GM12878 (cell line): Measurements from ENCODE around the gene CEP78. TPM values are rescaled to one million over a fixed set of nuclear protein-coding genes. Genes with fewer than 3 reads are reported as not detected.

Source experiments
- ATAC-seq: fragments of 200-7000 bp; cut with Tn5 transposase; 3 replicates; pipeline ENCODE4 v1.9.1; 2020; ENCODE audit warnings: mild to moderate bottlenecking, moderate library complexity
- BruUV-seq: library from RNA; stranded (reverse); fragments of 400-500 nt; replicated peaks from 2 replicates; lab custom pipeline; 2021; lab: Mats Ljungman, UMichigan
- CTCF ChIA-PET: fragments of 300-600 bp; sonication (Branson Sonifier 250); formaldehyde crosslinking; extraction: SDS; loops from one replicate; lab custom pipeline; 2021; ENCODE audit warnings: inconsistent platforms; lab: Yijun Ruan, JAX
- POLR2A ChIA-PET: fragments of 350-600 bp; formaldehyde crosslinking; extraction: SDS; loops from one replicate; lab custom pipeline; 2021; ENCODE audit warnings: inconsistent platforms; lab: Charles Lee
- RAD21 ChIA-PET: fragments of 300-600 bp; sonication (Branson Sonifier 250); formaldehyde crosslinking; loops from one replicate; lab custom pipeline; 2023; ENCODE audit warnings: antibody characterized with exemption; ENCODE audit not compliant: unreplicated experiment; lab: Charles Lee
- SMC1A ChIA-PET: fragments of 300-600 bp; sonication (Branson Sonifier 250); formaldehyde crosslinking; loops from one replicate; lab custom pipeline; 2023; ENCODE audit not compliant: unreplicated experiment, uncharacterized antibody; lab: Charles Lee
- DNase-seq: peaks from one replicate; pipeline ENCODE4 v3.0.0-alpha.2; 2011; ENCODE audit warnings: low read depth, low spot score
- FAIRE-seq: peaks from 3 replicates; lab custom pipeline; 2011; peaks lifted over from hg19 to GRCh38; lab: Jason Lieb, UNC
- H2AFZ ChIP-seq: 2 replicates; pipeline ENCODE4 v1.6.0; 2011; ENCODE audit warnings: low read depth, low read length, control low read depth; ENCODE audit not compliant: control insufficient read depth
- H3K27ac ChIP-seq: 2 replicates; pipeline ENCODE4 v1.5.1; 2011; ENCODE audit warnings: control low read depth; ENCODE audit not compliant: control insufficient read depth, insufficient read depth
- H3K27me3 ChIP-seq, 2 experiments: replicated peaks in 1 of 2; 2 replicates each; pipeline versions ENCODE4 v1.6.0 to v1.6.1; 2011; ENCODE audit warnings: low read length in 1 of 2; ENCODE audit not compliant: control insufficient read depth in 2 of 2, insufficient read depth in 2 of 2
- H3K36me3 ChIP-seq, 2 experiments: 2 replicates each; pipeline ENCODE4 v1.5.1; 2011; ENCODE audit warnings: low read length in 1 of 2; ENCODE audit not compliant: control insufficient read depth in 2 of 2, insufficient read depth in 2 of 2
- H3K4me1 ChIP-seq: 2 replicates; pipeline ENCODE4 v1.6.1; 2011; ENCODE audit warnings: mild to moderate bottlenecking, low read length, moderate library complexity, mixed read lengths; ENCODE audit not compliant: control insufficient read depth, insufficient read depth
- H3K4me2 ChIP-seq: 2 replicates; pipeline ENCODE4 v1.6.0; 2011; ENCODE audit warnings: control low read depth; ENCODE audit not compliant: control insufficient read depth, insufficient read depth
- H3K4me3 ChIP-seq: fragments of 200-600 bp; sonication (generic); 2 replicates; pipeline ENCODE4 v1.5.1; 2016
- H3K79me2 ChIP-seq: 2 replicates; pipeline ENCODE4 v1.6.0; 2011; ENCODE audit warnings: low read length; ENCODE audit not compliant: control insufficient read depth, insufficient read depth
- H3K9ac ChIP-seq: 2 replicates; pipeline ENCODE4 v1.8.0; 2011; ENCODE audit warnings: low read length, control low read depth, mixed read lengths; ENCODE audit not compliant: control insufficient read depth, insufficient read depth
- H3K9me3 ChIP-seq: replicated peaks from 3 replicates; pipeline ENCODE4 v1.5.1; 2011; ENCODE audit warnings: mild to moderate bottlenecking, low read length; ENCODE audit not compliant: control insufficient read depth, insufficient read depth
- H4K20me1 ChIP-seq: 2 replicates; pipeline ENCODE4 v1.6.0; 2011; ENCODE audit not compliant: control insufficient read depth, insufficient read depth
- GATAD2B ChIP-seq: fragments of 450-650 bp; conservative IDR thresholded peaks from 2 replicates; pipeline ENCODE4 v1.6.1; 2017; ENCODE audit warnings: low read depth, mild to moderate bottlenecking, moderate library complexity
- KAT2A ChIP-seq: conservative IDR thresholded peaks from 2 replicates; pipeline ENCODE4 v1.6.1; 2011; ENCODE audit warnings: low read depth, low read length; ENCODE audit not compliant: control insufficient read depth
- KLF5 ChIP-seq: fragments of 450-650 bp; IDR thresholded peaks from 2 replicates; pipeline ENCODE4 v1.6.1; 2014; ENCODE audit warnings: mild to moderate bottlenecking; ENCODE audit not compliant: partially characterized antibody
- MEF2A ChIP-seq: IDR thresholded peaks from 2 replicates; pipeline ENCODE4 v1.6.1; 2011; ENCODE audit warnings: low read depth, mild to moderate bottlenecking, low read length, moderate library complexity; ENCODE audit not compliant: insufficient read depth
- MEF2B ChIP-seq: fragments of 450-650 bp; IDR thresholded peaks from 2 replicates; pipeline ENCODE4 v1.6.1; 2018; ENCODE audit warnings: mild to moderate bottlenecking, moderate library complexity; ENCODE audit not compliant: partially characterized antibody, poor library complexity, severe bottlenecking
- MTA2 ChIP-seq: fragments of 450-650 bp; IDR thresholded peaks from 2 replicates; pipeline ENCODE4 v1.6.1; 2016; ENCODE audit warnings: low read depth, mild to moderate bottlenecking, moderate library complexity
- MXI1 ChIP-seq: fragments of 150-350 bp; IDR thresholded peaks from 2 replicates; pipeline ENCODE4 v1.6.1; 2011; ENCODE audit warnings: low read depth, mild to moderate bottlenecking, inconsistent platforms, low read length, improper control_type of control experiment
- NFIC ChIP-seq: IDR thresholded peaks from 2 replicates; pipeline ENCODE4 v1.6.1; 2012; ENCODE audit warnings: low read depth, mild to moderate bottlenecking, inconsistent platforms, low read length, moderate library complexity
- NR2C1 ChIP-seq: fragments of 450-650 bp; IDR thresholded peaks from 2 replicates; pipeline ENCODE4 v1.6.1; 2017; ENCODE audit warnings: antibody characterized with exemption, mild to moderate bottlenecking, moderate library complexity
- PAX5 ChIP-seq: IDR thresholded peaks from 2 replicates; pipeline ENCODE4 v1.6.1; 2011; ENCODE audit warnings: low read depth, low read length, borderline replicate concordance
- POLR2AphosphoS2 ChIP-seq: IDR thresholded peaks from 2 replicates; pipeline ENCODE4 v1.6.1; 2011; ENCODE audit warnings: low read depth, mild to moderate bottlenecking, low read length, improper control_type of control experiment, moderate library complexity
- RBBP5 ChIP-seq: fragments of 200-600 bp; sonication (generic); conservative IDR thresholded peaks from 2 replicates; pipeline ENCODE4 v1.6.1; 2016
- SMARCA5 ChIP-seq: fragments of 450-650 bp; IDR thresholded peaks from 2 replicates; pipeline ENCODE4 v1.6.1; 2017; ENCODE audit warnings: mild to moderate bottlenecking
- TCF3 ChIP-seq: IDR thresholded peaks from 2 replicates; pipeline ENCODE4 v1.6.1; 2012; ENCODE audit warnings: low read depth, mild to moderate bottlenecking, low read length, borderline replicate concordance; ENCODE audit not compliant: insufficient read depth
- YBX1 ChIP-seq: fragments of 450-650 bp; IDR thresholded peaks from 2 replicates; pipeline ENCODE4 v1.6.1; 2016; ENCODE audit warnings: antibody characterized with exemption
- ZNF24 ChIP-seq: fragments of 450-650 bp; IDR thresholded peaks from 2 replicates; pipeline ENCODE4 v1.6.1; 2017; ENCODE audit warnings: antibody characterized with exemption, mild to moderate bottlenecking
- ZNF274 ChIP-seq: IDR thresholded peaks from one replicate; pipeline ENCODE4 v1.8.0; 2011; ENCODE audit not compliant: insufficient read length, insufficient read depth
- WGBS: methylation state at CpG from one replicate; pipeline ENCODE4 v1.1.6; 2016; ENCODE audit warnings: low lambda C conversion rate; ENCODE audit not compliant: insufficient replicate concordance, insufficient coverage; ENCODE audit errors: missing lambda C conversion rate; 5-methylcytosine and 5-hydroxymethylcytosine counted together
- in situ Hi-C: fragments of 300-500 bp; cut with MboI; formaldehyde crosslinking; loops from 9 replicates; pipeline ENCODE4 v1.14.3; 2018; ENCODE audit warnings: mixed read lengths
- intact Hi-C: fragments of 100-400 bp; cut with micrococcal nuclease; formaldehyde crosslinking; loops from one replicate; pipeline ENCODE4 v1.14.2; 2022; ENCODE audit not compliant: unreplicated experiment
- polyA plus RNA-seq, 11 experiments: library from polyadenylated mRNA; depleted of rRNA in 4 of 11; unstranded in 6 of 11; stranded (reverse) in 5 of 11; fragments of >200 nt; fragmentation: Nextera tagmentation in 4 of 11; fragmentation: Illumina TruSeq in 1 of 11; extraction: Ambion mirVana in 4 of 11; extraction: Trizol in 1 of 11; gene quantifications; 1 replicate in 1 of 11; 2 replicates in 10 of 11; pipeline versions ENCODE4 v1.2.1 to v1.2.3, GENCODE V29; 2011 to 2016; ENCODE audit warnings: inconsistent platforms in 2 of 11, missing spikeins in 2 of 11, low read depth in 1 of 11
- total RNA-seq, 4 experiments: library from RNA; depleted of rRNA in 3 of 4; stranded (reverse); fragments of >200 nt in 3 of 4; fragmentation: Illumina TruSeq in 1 of 4; extraction: Trizol in 1 of 4; gene quantifications; 2 replicates each; pipeline versions ENCODE4 v1.2.1 to v1.2.3, GENCODE V29; 2013 to 2021
- TF ChIP-seq, protein P1 (sequence below): fragments of 450-650 bp; IDR thresholded peaks from 2 replicates; pipeline ENCODE4 v1.6.1; 2017; ENCODE audit warnings: borderline replicate concordance
- TF ChIP-seq, protein P2 (sequence below): IDR thresholded peaks from 2 replicates; pipeline ENCODE4 v1.6.1; 2011; ENCODE audit warnings: low read depth, low read length, improper control_type of control experiment, borderline replicate concordance
- TF ChIP-seq, protein P3 (sequence below): fragments of 450-650 bp; IDR thresholded peaks from 2 replicates; pipeline ENCODE4 v1.6.1; 2018; ENCODE audit warnings: mild to moderate bottlenecking, low read depth, moderate library complexity; ENCODE audit not compliant: partially characterized antibody

The CEP78 gene
- total and polyA plus RNA-seq, 10 of the 15 experiments (the other 5 are each of a cell fraction or from before 2014, with no cell fraction given), result 4.1 to 44.9 (median 27.9) TPM

DNA sequence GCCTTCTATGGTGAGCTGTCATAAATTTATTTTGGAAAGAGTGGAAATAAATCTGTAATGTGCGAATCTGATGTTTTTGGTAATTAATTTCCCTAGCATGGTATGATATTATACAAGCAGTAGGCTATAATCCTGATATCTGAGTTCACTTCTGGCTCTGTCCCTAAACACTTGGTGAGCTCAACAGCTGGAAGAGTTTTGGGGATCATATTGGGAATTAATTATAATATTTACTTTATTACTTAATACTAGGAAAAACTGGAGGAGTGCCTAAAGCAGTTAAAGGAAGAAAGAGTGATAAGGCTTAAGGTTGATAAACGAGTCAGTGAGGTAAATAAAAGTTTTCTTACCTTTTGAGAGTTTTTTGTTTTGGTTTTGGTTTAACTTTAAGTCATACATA, 26.8 kb downstream of the CEP78 start:
- ChIA-PET CTCF (interaction anchor here (0.6 to 7.5 kb wide), 3 partner anchors 91 to 228 kb away, joined by 3 to 85 read pairs (median 3); no protein-coding TSS in a partner anchor), SMC1A (interaction anchor here (2.4 kb wide), 1 partner anchor 107 kb away, joined by 26 read pairs; no protein-coding TSS in a partner anchor), POLR2A (no interaction called here), RAD21 (interaction anchor here (4.5 kb wide), 1 partner anchor 106 kb away, joined by 19 read pairs; no protein-coding TSS in a partner anchor)
- 71% methylated on average over 2 of the region's 2 CpGs for WGBS
- Histone ChIP-seq H3K9me3 (no peaks in the 10 kb centered on the region), H4K20me1 (no peaks in the 10 kb centered on the region), H3K27ac (no peak overlapping the region), H3K4me2 (no peak overlapping the region), H3K4me1 (no peaks in the 10 kb centered on the region), H3K79me2 (no peaks in the 10 kb centered on the region), H3K9ac (no peak overlapping the region), H3K4me3 (no peak overlapping the region), H2AFZ (no peak overlapping the region), H3K27me3 (no peaks in the 10 kb centered on the region), H3K36me3 (peaks cover 0 to 5% of the 10 kb centered on the region in 2 experiments; a peak in 2 of 4 replicates)
- FAIRE-seq (no peak), DNase-seq (no peak), ATAC-seq (no peak)
- intact Hi-C loops, result no loop called here
- in situ Hi-C loops, result no loop called here
- BruUV-seq, result no TSS peak
- TF ChIP-seq MXI1, result no peak
- TF ChIP-seq, protein P1, sequence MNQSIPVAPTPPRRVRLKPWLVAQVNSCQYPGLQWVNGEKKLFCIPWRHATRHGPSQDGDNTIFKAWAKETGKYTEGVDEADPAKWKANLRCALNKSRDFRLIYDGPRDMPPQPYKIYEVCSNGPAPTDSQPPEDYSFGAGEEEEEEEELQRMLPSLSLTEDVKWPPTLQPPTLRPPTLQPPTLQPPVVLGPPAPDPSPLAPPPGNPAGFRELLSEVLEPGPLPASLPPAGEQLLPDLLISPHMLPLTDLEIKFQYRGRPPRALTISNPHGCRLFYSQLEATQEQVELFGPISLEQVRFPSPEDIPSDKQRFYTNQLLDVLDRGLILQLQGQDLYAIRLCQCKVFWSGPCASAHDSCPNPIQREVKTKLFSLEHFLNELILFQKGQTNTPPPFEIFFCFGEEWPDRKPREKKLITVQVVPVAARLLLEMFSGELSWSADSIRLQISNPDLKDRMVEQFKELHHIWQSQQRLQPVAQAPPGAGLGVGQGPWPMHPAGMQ, result no peak
- TF ChIP-seq MEF2B, result no peak
- TF ChIP-seq NFIC, result no peak
- no peak for TF ChIP-seq KAT2A
- TF ChIP-seq PAX5, result no peak
- TF ChIP-seq ZNF24, result no peak
- TF ChIP-seq RBBP5, result no peak
- TF ChIP-seq GATAD2B, result no peak
- no peak for TF ChIP-seq KLF5
- no peak for TF ChIP-seq YBX1
- no peak for TF ChIP-seq ZNF274
- no peak for TF ChIP-seq SMARCA5
- no peak for TF ChIP-seq NR2C1
- TF ChIP-seq TCF3, result no peak
- TF ChIP-seq, protein P2, sequence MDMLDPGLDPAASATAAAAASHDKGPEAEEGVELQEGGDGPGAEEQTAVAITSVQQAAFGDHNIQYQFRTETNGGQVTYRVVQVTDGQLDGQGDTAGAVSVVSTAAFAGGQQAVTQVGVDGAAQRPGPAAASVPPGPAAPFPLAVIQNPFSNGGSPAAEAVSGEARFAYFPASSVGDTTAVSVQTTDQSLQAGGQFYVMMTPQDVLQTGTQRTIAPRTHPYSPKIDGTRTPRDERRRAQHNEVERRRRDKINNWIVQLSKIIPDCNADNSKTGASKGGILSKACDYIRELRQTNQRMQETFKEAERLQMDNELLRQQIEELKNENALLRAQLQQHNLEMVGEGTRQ, result no peak
- no peak for TF ChIP-seq MTA2
- TF ChIP-seq, protein P3, sequence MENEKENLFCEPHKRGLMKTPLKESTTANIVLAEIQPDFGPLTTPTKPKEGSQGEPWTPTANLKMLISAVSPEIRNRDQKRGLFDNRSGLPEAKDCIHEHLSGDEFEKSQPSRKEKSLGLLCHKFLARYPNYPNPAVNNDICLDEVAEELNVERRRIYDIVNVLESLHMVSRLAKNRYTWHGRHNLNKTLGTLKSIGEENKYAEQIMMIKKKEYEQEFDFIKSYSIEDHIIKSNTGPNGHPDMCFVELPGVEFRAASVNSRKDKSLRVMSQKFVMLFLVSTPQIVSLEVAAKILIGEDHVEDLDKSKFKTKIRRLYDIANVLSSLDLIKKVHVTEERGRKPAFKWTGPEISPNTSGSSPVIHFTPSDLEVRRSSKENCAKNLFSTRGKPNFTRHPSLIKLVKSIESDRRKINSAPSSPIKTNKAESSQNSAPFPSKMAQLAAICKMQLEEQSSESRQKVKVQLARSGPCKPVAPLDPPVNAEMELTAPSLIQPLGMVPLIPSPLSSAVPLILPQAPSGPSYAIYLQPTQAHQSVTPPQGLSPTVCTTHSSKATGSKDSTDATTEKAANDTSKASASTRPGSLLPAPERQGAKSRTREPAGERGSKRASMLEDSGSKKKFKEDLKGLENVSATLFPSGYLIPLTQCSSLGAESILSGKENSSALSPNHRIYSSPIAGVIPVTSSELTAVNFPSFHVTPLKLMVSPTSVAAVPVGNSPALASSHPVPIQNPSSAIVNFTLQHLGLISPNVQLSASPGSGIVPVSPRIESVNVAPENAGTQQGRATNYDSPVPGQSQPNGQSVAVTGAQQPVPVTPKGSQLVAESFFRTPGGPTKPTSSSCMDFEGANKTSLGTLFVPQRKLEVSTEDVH, result no peak
- TF ChIP-seq MEF2A, result no peak
- no peak for TF ChIP-seq POLR2AphosphoS2
